Glomerular endothelial cell (primary cell): Measurements from ENCODE around the gene PLCL1. TPM values are rescaled to one million over a fixed set of nuclear protein-coding genes. Genes with fewer than 3 reads are reported as not detected.

Experiments
- DNase-seq: peaks from one replicate; pipeline ENCODE4 v3.0.0-alpha.2; 2011; ENCODE audit warnings: low read depth, low spot score; ENCODE audit errors: extremely low read depth
- total RNA-seq: library from RNA; depleted of rRNA; stranded (reverse); fragments of >200 nt; gene quantifications from 2 replicates; pipeline ENCODE4 v1.2.3, GENCODE V29; 2015

The PLCL1 gene
- 5.0 and 5.3 TPM in 2 replicates for total RNA-seq

GRCh38 chr2:197804049-197804757 is at the start of gene PLCL1:
TSS of gene PLCL1 (plus strand) at chr2:197804593.
- DNase-seq = no peak

- no peak for DNase-seq
Measured at GRCh38 chr2:197759013-197759412, 45.4 kb upstream of the PLCL1 start.

- no peak for DNase-seq
Measured at GRCh38 chr2:197759625-197760292, 44.6 kb upstream of the PLCL1 start.

- DNase-seq = no peak
Measured at GRCh38 chr2:197760293-197760657, 44.1 kb upstream of the PLCL1 start.

GRCh38 chr2:197777823-197778407 is 26.5 kb upstream of the PLCL1 start:
- DNase-seq = peak; percentile 34

- no peak for DNase-seq
Measured at GRCh38 chr2:197779261-197779660, 25.1 kb upstream of the PLCL1 start.

GRCh38 chr2:197782126-197782525 is 22.3 kb upstream of the PLCL1 start:
- no peak for DNase-seq

- no peak for DNase-seq
Measured at GRCh38 chr2:197784956-197785941, 19.1 kb upstream of the PLCL1 start, which contains the start of gene BOLL. TSS of gene BOLL (minus strand) at chr2:197785319. CDS start at chr2:197781850, 3,469 bp downstream.

- DNase-seq = no peak
Measured at GRCh38 chr2:197786010-197786877, 18.1 kb upstream of the PLCL1 start.

- no peak for DNase-seq
Measured at GRCh38 chr2:197793456-197793855, 10.9 kb upstream of the PLCL1 start.

GRCh38 chr2:197795277-197795676 is 9.1 kb upstream of the PLCL1 start:
- DNase-seq = no peak

- DNase-seq = no peak
Measured at GRCh38 chr2:197798187-197798586, 6.2 kb upstream of the PLCL1 start.

GRCh38 chr2:197799068-197799467 is 5.3 kb upstream of the PLCL1 start:
- no peak for DNase-seq

- DNase-seq = no peak
Measured at GRCh38 chr2:197800091-197800490, 4.3 kb upstream of the PLCL1 start.

GRCh38 chr2:197801033-197801432 is 3.4 kb upstream of the PLCL1 start:
- DNase-seq = no peak

- no peak for DNase-seq
Measured at GRCh38 chr2:197803033-197803444, 1.4 kb upstream of the PLCL1 start.

- no peak for DNase-seq
Measured at GRCh38 chr2:197804758-197805714, 643 bp downstream of the PLCL1 start.

GRCh38 chr2:197805715-197806633 is 1.6 kb downstream of the PLCL1 start:
- DNase-seq = no peak
